GM21529 (cell line): ENCODE measurements around the gene ZNF275.
"Not testable (repeated sequence)": the region's sequence is repeated elsewhere in the genome, so short reads cannot be mapped to it uniquely, and the experiment has no call there.

Experiments
- ATAC-seq: cut with Tn5 transposase; IDR thresholded peaks from one replicate; pipeline ENCODE4 v1.9.1; 2021; ENCODE audit not compliant: unreplicated experiment

Gene ZNF275

GRCh38 chrX:153333821-153334653 is at the start of gene ZNF275:
Gene ZNF275 (plus strand): TSS chrX:153334153. CDS start chrX:153336680, 2,527 bp downstream.
- ATAC-seq = peak; percentile 76

- not testable (repeated sequence) for ATAC-seq
These were observed 48.3 kb upstream of the ZNF275 start for GRCh38 chrX:153285678-153286077.

- not testable (repeated sequence) for ATAC-seq
These were observed 45.1 kb upstream of the ZNF275 start for GRCh38 chrX:153288807-153289206.

GRCh38 chrX:153293485-153294071 is 40.4 kb upstream of the ZNF275 start:
- ATAC-seq = peak; percentile 79

GRCh38 chrX:153297376-153297775 is 36.6 kb upstream of the ZNF275 start:
- ATAC-seq = no peak

GRCh38 chrX:153299855-153300254 is 34.1 kb upstream of the ZNF275 start:
- no peak for ATAC-seq

- no peak for ATAC-seq
These were observed 32.2 kb upstream of the ZNF275 start for GRCh38 chrX:153301746-153302145.

- ATAC-seq = no peak
These were observed 31.2 kb upstream of the ZNF275 start for GRCh38 chrX:153302796-153303195.

GRCh38 chrX:153303276-153304262 is 30.4 kb upstream of the ZNF275 start:
- no peak for ATAC-seq

GRCh38 chrX:153304988-153305736 is 28.8 kb upstream of the ZNF275 start:
- ATAC-seq = no peak

GRCh38 chrX:153305972-153306371 is 28.0 kb upstream of the ZNF275 start:
- no peak for ATAC-seq

- no peak for ATAC-seq
These were observed 27.3 kb upstream of the ZNF275 start for GRCh38 chrX:153306527-153307115.

- no peak for ATAC-seq
These were observed 26.4 kb upstream of the ZNF275 start for GRCh38 chrX:153307276-153308178.

- no peak for ATAC-seq
These were observed 23.1 kb upstream of the ZNF275 start for GRCh38 chrX:153310901-153311300.

GRCh38 chrX:153312041-153312440 is 21.9 kb upstream of the ZNF275 start:
- ATAC-seq = no peak

- ATAC-seq = no peak
These were observed 21.1 kb upstream of the ZNF275 start for GRCh38 chrX:153312842-153313241.

- no peak for ATAC-seq
These were observed 16.6 kb upstream of the ZNF275 start for GRCh38 chrX:153317306-153317705.

GRCh38 chrX:153317996-153318722 is 15.8 kb upstream of the ZNF275 start:
- ATAC-seq = no peak
